GM21526 (cell line): Measurements from ENCODE around the gene UTF1.

ENCODE experiments used
- ATAC-seq: cut with Tn5 transposase; IDR thresholded peaks from one replicate; pipeline ENCODE4 v1.9.1; 2021; ENCODE audit warnings: moderate library complexity; ENCODE audit not compliant: unreplicated experiment, low FRiP score

UTF1 gene

DNA sequence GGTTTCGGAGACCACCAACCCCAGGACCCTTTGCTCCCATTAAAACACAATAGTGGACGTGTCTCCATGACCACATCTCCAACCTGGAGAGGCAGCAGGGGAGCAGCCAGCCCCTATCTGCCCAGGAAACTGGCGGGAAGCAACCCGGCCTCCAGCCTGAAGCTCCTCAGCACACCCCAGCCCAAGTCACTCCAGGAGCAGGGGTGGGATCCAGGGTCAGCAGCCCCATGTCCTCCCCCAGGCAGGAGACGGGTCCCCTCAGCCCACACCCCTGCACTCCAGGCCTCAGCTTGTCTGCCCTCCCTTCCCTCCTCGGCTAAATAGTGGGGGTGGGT lies 46.0 kb downstream of the UTF1 start:
- ATAC-seq, result no peak

DNA sequence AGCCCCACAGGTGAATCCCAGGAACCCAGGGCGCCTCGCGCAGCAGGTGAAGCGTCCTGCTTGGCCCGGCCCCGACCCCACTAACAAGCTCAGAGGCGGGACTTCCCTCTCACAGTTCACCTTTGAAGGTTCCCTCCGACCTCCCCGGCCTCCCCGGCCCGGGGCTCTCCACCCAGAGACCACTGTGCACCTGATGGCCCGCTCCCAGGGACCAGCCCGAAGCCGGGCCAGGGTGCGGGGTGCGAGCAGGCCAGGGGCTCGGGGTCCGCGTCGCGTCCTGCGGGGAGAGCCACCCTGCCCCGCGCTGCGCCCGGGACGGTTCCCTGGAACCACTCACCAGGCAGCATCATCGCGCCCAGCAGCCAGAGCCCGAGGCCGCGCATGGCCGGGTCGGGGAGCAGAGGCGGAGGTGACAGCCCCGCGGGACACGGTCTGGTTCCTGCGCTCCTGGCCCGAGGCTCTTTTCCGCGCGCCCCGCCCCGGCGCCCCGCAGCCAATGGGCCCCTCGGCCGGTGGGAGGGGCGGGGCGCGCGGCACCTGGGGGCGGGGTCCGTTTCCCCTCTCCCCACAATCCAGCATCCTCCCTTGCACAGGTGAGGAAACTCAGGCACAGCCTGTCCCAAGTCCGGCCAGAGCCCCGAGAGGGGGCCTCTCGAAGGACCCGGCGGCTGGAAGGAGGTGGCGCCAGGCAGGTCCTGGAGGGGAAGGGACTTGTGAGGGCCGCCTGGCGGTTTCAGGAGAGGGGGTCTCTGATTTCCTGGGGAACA lies 46.6 kb downstream of the UTF1 start, which contains the start of gene ADAM8:
Gene ADAM8, minus strand, starts transcription at position 434 of the 767 bp plus-strand sequence. Its CDS starts 51 bp downstream, at position 383.
- peak; percentile 55 for ATAC-seq

DNA sequence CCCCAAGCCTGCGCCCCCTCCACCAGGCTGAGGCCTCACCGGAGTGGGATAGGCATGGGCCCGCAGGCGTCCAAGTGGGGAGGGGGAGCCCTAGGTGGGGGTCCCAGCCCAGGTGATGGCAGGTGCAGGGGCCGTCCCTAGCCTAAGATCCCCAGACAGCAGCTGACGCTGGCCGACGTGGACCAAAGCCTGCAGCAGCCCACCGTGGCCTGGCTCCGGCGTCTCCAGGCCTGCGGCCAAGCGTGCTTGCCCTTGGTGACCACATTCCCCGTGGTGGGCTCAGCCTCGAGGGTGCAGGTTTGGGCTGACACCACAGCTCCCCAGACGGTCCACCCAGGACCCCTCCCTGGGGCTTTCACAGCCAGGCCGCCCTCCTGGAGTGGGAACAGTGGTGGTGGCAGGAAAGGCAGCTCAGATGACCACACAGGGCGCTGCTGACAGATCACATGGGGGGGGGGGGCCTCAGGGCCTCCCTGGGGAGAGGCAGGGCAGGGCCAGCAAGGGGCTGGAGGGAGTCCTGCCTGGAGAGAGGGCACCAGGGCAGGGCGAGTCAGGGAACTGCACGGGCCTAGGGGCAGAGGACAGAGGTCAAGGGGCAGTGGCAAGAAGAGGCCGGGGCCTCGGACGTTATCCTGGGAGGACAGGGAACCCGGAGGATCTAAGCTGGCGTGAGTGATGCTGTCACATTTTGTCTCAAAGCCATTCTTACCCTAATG lies 47.4 kb downstream of the UTF1 start:
- ATAC-seq, result no peak

DNA sequence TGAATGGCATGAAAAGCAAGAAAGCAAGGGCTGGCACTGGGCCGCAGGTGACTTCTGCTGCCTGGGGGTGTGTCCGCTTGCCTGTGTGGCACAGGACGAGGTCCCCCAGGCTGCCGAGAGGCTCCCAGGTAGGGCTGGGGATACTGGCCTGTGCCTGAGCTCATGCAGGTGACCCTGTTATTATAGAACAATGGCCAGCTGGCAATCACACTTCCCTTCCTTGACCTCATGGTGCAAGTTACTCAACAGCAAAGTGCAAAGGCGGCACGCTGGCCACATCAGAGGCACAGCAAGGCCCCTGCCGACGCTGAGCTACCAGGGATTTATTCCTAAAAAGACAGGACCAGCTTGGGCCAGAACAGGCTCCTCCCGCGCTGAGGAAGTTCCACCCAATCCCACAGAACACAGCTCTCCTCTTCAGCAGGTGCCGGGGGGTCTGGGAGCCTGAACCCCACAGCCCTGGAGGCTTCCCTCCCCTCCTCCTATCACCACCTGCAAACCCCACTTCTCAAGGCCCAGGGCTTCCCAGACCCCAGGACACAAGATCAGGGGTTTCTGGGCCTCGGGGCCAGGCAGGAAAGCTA lies 48.1 kb downstream of the UTF1 start:
- no peak for ATAC-seq

DNA sequence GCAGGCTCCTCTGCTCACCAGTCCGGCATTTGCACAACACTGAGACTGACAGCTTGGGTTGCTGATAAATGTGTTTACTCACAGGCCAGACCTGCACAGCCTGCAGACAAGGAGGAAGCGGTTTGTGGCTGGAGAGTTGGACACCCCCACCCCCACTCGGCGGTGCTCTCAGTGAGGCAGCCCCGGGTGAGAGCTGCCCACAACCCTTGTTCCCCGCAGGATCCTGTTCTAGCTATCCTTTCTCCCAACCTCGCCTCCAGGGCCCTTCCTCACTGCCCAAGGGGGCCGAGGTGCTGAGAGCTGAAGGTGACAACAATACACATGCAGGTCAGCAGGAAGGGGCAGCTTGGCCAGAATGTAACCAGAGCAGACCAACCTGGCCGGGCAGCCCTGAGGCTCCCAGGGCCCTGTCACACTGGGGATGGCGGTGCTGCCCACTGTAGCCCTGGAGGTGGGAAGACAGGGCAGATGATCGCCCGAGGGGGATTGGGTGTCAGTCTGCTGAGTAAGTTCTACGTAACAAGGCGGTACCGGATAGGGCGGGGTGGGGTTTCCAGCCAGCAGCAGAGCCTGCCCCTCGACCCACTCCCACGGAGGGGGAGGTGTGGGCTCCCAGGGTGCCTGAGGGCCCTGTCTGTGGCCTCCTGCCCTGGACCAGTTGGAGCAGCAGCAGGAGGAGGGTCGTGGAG lies 48.7 kb downstream of the UTF1 start:
- ATAC-seq, result peak; percentile 28

DNA sequence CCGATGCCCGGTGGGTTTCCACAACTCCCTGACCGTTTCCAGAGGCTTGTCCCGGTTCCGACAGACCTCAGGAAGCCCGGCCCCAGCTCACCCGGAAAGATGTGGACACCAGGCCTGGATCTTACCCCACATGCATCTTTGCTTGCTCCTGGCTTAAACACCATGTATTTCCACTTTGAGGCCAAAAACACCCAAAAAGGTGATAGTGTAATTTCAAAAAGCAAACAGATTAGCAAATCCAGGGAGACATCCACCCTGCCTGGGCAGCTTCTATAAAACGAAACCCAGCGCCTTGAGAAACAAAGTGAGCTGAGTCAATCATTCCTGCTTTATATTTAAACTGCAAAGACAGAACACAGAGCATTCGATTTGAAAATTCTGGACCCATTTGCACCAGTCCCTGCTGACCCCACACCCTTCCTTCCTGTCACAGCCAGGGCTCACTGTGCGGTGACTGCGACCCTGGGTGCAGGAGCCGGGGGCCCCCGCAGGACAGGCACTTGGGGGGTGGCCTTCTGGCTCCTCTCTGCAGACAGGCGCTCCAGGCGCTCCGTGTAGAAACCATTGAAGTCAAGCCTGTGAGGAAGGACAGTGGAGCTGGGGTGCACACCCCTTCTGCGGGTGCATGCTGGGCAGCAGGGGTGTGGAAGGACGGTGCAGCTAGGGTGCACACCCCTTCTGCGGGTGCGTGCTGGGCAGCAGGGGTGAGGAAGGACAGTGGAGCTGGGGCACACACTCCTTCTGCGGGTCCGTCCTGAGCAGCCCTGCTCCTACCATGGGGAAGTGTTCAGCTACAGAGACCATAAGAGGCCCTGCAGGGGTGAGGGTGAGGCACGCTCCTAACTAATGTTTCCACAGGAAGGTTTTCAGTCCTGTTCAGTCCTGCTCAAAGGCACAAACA lies 49.6 kb downstream of the UTF1 start:
- ATAC-seq, result no peak

DNA sequence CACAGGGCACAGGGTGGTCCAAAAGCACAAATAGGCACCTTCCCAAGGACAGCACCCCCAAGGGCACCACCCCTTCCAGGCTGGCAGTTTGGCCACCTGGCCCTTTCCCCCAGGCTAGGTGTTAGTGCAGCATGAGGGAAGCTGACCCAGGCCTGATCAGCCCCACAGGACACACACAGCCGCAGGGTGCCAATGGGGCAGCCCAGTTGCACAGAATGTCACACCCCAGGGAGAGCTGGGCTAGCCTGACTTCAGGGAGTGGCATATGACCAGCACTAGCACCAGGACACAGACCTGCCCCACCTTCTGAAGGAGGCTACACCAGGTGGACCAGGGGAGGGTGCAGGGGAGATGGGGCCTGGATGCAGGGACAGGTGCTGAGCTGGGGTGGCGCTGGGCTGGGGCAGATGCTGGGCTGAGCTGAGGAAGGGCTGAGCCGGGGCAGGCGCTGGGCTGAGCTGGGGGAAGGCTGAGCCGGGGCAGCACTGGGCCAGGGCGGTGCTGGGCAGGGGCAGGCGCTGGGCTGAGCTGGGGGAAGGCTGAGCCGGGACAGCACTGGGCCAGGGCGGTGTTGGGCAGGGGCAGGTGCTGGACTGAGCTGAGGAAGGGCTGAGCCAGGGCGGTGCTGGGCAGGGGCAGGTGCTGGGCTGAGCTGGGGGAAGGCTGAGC lies 50.5 kb downstream of the UTF1 start:
- no peak for ATAC-seq

DNA sequence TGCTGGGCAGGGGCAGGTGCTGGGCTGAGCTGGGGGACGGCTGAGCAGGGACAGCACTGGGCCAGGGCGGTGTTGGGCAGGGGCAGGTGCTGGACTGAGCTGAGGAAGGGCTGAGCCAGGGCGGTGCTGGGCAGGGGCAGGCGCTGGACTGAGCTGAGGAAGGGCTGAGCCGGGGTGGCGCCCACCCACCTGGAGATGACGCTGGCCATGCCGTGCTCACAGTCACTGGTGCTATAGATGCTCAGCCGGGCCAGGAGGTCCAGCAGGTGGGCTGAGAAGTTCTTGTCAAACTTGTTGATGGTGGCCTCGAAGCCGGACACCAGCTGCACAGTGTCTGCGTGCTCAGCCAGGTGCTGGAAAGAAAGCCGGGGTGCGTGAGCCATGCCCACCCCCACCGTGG lies 51.1 kb downstream of the UTF1 start:
- no peak for ATAC-seq
